Measurements from ENCODE around the gene PRSS27.

- no peak for TF ChIP-seq EZH2 (IDR thresholded peaks at IDR 0.05; ENCODE audit: borderline replicate concordance, low read length)
- TF ChIP-seq, protein P1, sequence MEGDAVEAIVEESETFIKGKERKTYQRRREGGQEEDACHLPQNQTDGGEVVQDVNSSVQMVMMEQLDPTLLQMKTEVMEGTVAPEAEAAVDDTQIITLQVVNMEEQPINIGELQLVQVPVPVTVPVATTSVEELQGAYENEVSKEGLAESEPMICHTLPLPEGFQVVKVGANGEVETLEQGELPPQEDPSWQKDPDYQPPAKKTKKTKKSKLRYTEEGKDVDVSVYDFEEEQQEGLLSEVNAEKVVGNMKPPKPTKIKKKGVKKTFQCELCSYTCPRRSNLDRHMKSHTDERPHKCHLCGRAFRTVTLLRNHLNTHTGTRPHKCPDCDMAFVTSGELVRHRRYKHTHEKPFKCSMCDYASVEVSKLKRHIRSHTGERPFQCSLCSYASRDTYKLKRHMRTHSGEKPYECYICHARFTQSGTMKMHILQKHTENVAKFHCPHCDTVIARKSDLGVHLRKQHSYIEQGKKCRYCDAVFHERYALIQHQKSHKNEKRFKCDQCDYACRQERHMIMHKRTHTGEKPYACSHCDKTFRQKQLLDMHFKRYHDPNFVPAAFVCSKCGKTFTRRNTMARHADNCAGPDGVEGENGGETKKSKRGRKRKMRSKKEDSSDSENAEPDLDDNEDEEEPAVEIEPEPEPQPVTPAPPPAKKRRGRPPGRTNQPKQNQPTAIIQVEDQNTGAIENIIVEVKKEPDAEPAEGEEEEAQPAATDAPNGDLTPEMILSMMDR (IDR thresholded peaks at IDR 0.05; ENCODE audit: low read length): no peak
Measured at GRCh38 chr16:2724816-2725348, 4.9 kb upstream of the PRSS27 start.
